ENCODE results near the gene CDKN1B. TPM values are rescaled to one million over a fixed set of nuclear protein-coding genes. Genes with fewer than 3 reads are reported as not detected.

The CDKN1B gene
- total and polyA plus RNA-seq, 2 of the 4 experiments (the other 2 are of a cell fraction) = 13.9 to 17.4 TPM

- peak overlapping the region; percentile 11; the same call in 1 of the 2 replicates for H3K4me3 ChIP-seq (ENCODE audit: insufficient read depth, low read depth, low read length)
- peak overlapping the region; percentile 81 for H2AK9ac ChIP-seq (replicated peaks; ENCODE audit: low read depth, low read length, poor library complexity)
- peaks cover 5% of the 10 kb centered on the region; the same call in 1 of the 2 replicates for H3K9me1 ChIP-seq (ENCODE audit: insufficient read depth, low read length)
- DNase-seq (peak; percentile 45), ATAC-seq (ENCODE audit: low read depth) (0 out of 2 replicates have a peak, but pooled peaks have one; percentile 4)
- TF ChIP-seq CTCF (conservative IDR thresholded peaks at IDR 0.05; ENCODE audit: low read depth, low read length) (peak; percentile 34), RAD21 (IDR thresholded peaks at IDR 0.05; ENCODE audit: low read length) (no peak)
- H4K5ac ChIP-seq (ENCODE audit: low read depth, low read length) = peak overlapping the region; percentile 79
- H3K18ac ChIP-seq (ENCODE audit: low read depth, low read length) = peak overlapping the region; percentile 62
- peak overlapping the region; percentile 62 for H2BK20ac ChIP-seq (ENCODE audit: low read depth, low read length)
- H3K27ac ChIP-seq (ENCODE audit: insufficient read depth, low read length) = peak overlapping the region; percentile 67; the same call in 1 of the 2 replicates
- peaks cover 6 to 29% of the 10 kb centered on the region in 2 experiments for H3K79me1 ChIP-seq (ENCODE audit: low read depth in 1 of 2, low read length in 2 of 2)
- WGBS, 2 experiments (ENCODE audit: extremely low coverage in 2 of 2, insufficient read length in 1 of 2) = 14% methylated on average over 6 of the region's 23 CpGs; no CpG with 5 or more reads in 1 of the 2 experiments
- peak overlapping the region; percentile 24; the same call in 1 of the 2 replicates for H3K56ac ChIP-seq (ENCODE audit: extremely low read depth, insufficient read depth, low read length)
- H2BK15ac ChIP-seq (ENCODE audit: low read depth, low read length) = peak overlapping the region; percentile 45; the same call in 2 of the 3 replicates
- H2AK5ac ChIP-seq (ENCODE audit: low read depth, low read length) = peak overlapping the region; percentile 5; the same call in 1 of the 2 replicates
- peak overlapping the region; percentile 91 for H2AFZ ChIP-seq (replicated peaks; ENCODE audit: low read length, poor library complexity)
- H3K14ac ChIP-seq (replicated peaks; ENCODE audit: low read depth, low read length) = peak overlapping the region; percentile 20
- no peaks in the 10 kb centered on the region for H3K27me3 ChIP-seq (ENCODE audit: control insufficient read depth, insufficient read depth, low read length)
- peak overlapping the region; percentile 6 for H2BK5ac ChIP-seq (ENCODE audit: low read depth, low read length, poor library complexity, severe bottlenecking)
- ChIA-PET POLR2A (ENCODE audit: unreplicated experiment) (interaction anchor here (0.6 kb wide), 1 partner anchor 10 kb away, joined by 3 read pairs; no protein-coding TSS in a partner anchor), CTCF (interaction anchor here (1.0 to 1.1 kb wide), 2 partner anchors 23 to 52 kb away, joined by 3 read pairs; no protein-coding TSS in a partner anchor)
- dilution Hi-C loops (cut with HindIII; ENCODE audit: low sequenced_read_pairs, unreplicated experiment) = no loop called here
- no peaks in the 10 kb centered on the region for H3K9me3 ChIP-seq (ENCODE audit: control insufficient read depth, insufficient read depth, low read length)
- peak overlapping the region; percentile 78 for H3K23ac ChIP-seq (ENCODE audit: low read depth, low read length)
- intact Hi-C loops (cut with micrococcal nuclease) = loop anchor here (5.0 kb wide), 1 partner anchor 183 kb away; no protein-coding TSS in a partner anchor
- H3K4me1 ChIP-seq (ENCODE audit: control insufficient read depth, insufficient read depth, low read length) = peaks cover 20% of the 10 kb centered on the region
- H4K91ac ChIP-seq (ENCODE audit: insufficient read depth, low read depth, low read length) = peak overlapping the region; percentile 58
- peak overlapping the region; percentile 4 to 64; a peak in 3 of 4 replicates for H4K8ac ChIP-seq (ENCODE audit: low read depth in 2 of 2, low read length in 2 of 2)
- no TSS peak for BruUV-seq (replicated peaks)
- in situ Hi-C loops (cut with MboI; ENCODE audit: low sequenced_read_pairs) = loop anchor here (25.0 kb wide), 1 partner anchor 1002 kb away; no protein-coding TSS in a partner anchor
- H2BK120ac ChIP-seq (ENCODE audit: low read depth, low read length) = peak overlapping the region; percentile 55
- H3K4ac ChIP-seq (ENCODE audit: low read depth, low read length) = peak overlapping the region; percentile 47; the same call in 1 of the 2 replicates
- H4K20me1 ChIP-seq (ENCODE audit: insufficient read depth, low read length) = peaks cover 15% of the 10 kb centered on the region; the same call in 1 of the 2 replicates
- H3K4me2 ChIP-seq (ENCODE audit: low read depth, low read length) = peak overlapping the region; percentile 65
- peaks cover 8% of the 10 kb centered on the region for H3K36me3 ChIP-seq (ENCODE audit: control insufficient read depth, insufficient read depth, low read length)
- H3K9ac ChIP-seq (ENCODE audit: low read depth, low read length) = peak overlapping the region; percentile 22
These were observed 2.7 kb upstream of the CDKN1B start for GRCh38 chr12:12714276-12715021.
